RWPE2 (cell line): ENCODE results near the gene HOXD9.
A peak's percentile ranks its signal among the peaks of the same experiment; 100 is the strongest.

ENCODE experiments used
- ATAC-seq: fragments of 200-7000 bp; cut with Tn5 transposase; 3 replicates; pipeline ENCODE4 v1.9.1; 2021; ENCODE audit warnings: low read depth
- DNase-seq: peaks from one replicate; pipeline ENCODE4 v3.0.0-alpha.2; 2020; ENCODE audit warnings: low spot score
- H3K27ac ChIP-seq: fragments of 450-650 bp; 2 replicates; pipeline ENCODE4 v1.5.1; 2017; ENCODE audit warnings: mild to moderate bottlenecking; ENCODE audit not compliant: poor library complexity, severe bottlenecking
- H3K27me3 ChIP-seq: fragments of 250-450 bp; sonication (Bioruptor Pico); 2 replicates; pipeline ENCODE4 v1.5.1; 2021; ENCODE audit warnings: mild to moderate bottlenecking, moderate library complexity; ENCODE audit not compliant: insufficient read depth, poor library complexity, severe bottlenecking
- H3K36me3 ChIP-seq: fragments of 250-450 bp; sonication (Bioruptor Pico); 2 replicates; pipeline ENCODE4 v1.5.1; 2020; ENCODE audit warnings: low read depth, mild to moderate bottlenecking, moderate library complexity
- H3K4me1 ChIP-seq: fragments of 250-450 bp; sonication (Bioruptor Pico); 2 replicates; pipeline ENCODE4 v1.5.1; 2021; ENCODE audit warnings: mild to moderate bottlenecking, moderate library complexity; ENCODE audit not compliant: insufficient read depth, poor library complexity, severe bottlenecking
- H3K4me3 ChIP-seq: fragments of 250-450 bp; sonication (Bioruptor Pico); 2 replicates; pipeline ENCODE4 v1.5.1; 2021; ENCODE audit warnings: mild to moderate bottlenecking, moderate library complexity; ENCODE audit not compliant: severe bottlenecking
- H3K9me3 ChIP-seq: fragments of 250-450 bp; sonication (Bioruptor Pico); 2 replicates; pipeline ENCODE4 v1.5.1; 2021; ENCODE audit warnings: mild to moderate bottlenecking, moderate library complexity; ENCODE audit not compliant: severe bottlenecking
- TF ChIP-seq, protein P1 (sequence below): fragments of 450-650 bp; IDR thresholded peaks from one replicate; pipeline ENCODE4 v1.5.1; 2017; ENCODE audit warnings: mild to moderate bottlenecking, moderate library complexity; ENCODE audit not compliant: poor library complexity, severe bottlenecking

Gene HOXD9

DNA sequence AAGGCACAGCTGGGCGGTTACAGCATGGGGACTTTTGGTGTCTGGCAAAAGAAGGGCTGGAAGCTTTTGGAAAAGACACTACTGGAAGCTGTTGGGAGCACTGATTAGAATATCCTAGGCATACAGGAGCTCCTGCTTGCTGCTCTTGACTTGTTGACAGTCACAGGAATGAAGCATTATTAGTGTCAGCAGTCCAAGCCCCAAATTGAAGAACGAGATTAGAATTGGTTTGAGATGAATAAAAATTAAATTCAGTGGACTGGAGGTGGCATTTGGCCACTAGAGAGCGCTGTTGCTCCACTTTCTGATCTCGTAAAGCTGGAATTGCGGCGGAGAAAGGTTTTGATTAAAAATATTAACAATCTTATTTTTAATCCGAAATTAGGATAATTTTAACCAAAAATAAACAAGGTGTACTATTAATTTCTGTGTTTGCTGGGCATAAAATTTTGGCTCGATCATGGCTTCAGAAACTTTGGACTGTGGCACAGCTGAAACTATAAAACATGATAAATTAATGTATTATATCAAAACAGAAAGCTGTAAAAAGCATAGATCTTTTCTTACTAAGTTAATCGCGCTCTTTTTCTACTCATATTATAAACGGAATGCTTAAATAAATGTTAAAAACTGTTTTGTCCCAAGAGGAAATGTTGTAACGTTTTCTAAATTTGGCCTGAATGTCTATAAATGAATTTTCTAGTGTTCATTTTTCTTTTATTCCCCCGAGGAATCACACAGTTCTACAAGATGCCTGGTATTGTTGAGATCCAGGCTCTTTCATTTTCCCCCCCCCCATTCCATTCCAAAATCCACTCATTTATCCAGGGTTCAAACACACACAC lies 4.6 kb downstream of the HOXD9 start:
- peak; percentile 13; the same call in 1 of the 3 replicates for ATAC-seq
- no peak for DNase-seq

DNA sequence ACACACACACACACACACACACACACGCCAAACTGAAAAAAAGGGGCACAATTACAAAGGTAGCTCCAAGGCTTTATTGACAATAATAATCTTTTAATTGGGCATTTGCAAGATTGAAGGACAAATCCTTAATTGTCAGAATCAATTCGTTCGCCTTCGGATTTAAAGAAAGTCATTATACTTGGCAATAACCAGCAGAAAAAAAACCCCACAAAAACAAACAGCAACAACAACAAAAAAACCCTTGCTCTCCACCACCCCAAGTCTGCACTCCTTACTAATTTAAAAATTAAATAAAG lies 5.2 kb downstream of the HOXD9 start:
- ATAC-seq: no peak
- Histone ChIP-seq H3K27ac (no peak overlapping the region), H3K36me3 (peaks cover 8% of the 10 kb centered on the region), H3K27me3 (no peaks in the 10 kb centered on the region), H3K4me3 (no peak overlapping the region), H3K4me1 (peaks cover 5% of the 10 kb centered on the region), H3K9me3 (no peaks in the 10 kb centered on the region)
- TF ChIP-seq, protein P1, sequence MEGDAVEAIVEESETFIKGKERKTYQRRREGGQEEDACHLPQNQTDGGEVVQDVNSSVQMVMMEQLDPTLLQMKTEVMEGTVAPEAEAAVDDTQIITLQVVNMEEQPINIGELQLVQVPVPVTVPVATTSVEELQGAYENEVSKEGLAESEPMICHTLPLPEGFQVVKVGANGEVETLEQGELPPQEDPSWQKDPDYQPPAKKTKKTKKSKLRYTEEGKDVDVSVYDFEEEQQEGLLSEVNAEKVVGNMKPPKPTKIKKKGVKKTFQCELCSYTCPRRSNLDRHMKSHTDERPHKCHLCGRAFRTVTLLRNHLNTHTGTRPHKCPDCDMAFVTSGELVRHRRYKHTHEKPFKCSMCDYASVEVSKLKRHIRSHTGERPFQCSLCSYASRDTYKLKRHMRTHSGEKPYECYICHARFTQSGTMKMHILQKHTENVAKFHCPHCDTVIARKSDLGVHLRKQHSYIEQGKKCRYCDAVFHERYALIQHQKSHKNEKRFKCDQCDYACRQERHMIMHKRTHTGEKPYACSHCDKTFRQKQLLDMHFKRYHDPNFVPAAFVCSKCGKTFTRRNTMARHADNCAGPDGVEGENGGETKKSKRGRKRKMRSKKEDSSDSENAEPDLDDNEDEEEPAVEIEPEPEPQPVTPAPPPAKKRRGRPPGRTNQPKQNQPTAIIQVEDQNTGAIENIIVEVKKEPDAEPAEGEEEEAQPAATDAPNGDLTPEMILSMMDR: no peak
- no peak for DNase-seq

More for the DNA sequence above, 4.6 kb downstream of the HOXD9 start:
- no peaks in the 10 kb centered on the region for H3K27me3 ChIP-seq
- no peak overlapping the region for H3K4me3 ChIP-seq
- H3K27ac ChIP-seq: no peak overlapping the region
- no peaks in the 10 kb centered on the region for H3K9me3 ChIP-seq
- H3K36me3 ChIP-seq: peaks cover 8% of the 10 kb centered on the region
- TF ChIP-seq, protein P1: peak; percentile 94
- peaks cover 5% of the 10 kb centered on the region for H3K4me1 ChIP-seq

DNA sequence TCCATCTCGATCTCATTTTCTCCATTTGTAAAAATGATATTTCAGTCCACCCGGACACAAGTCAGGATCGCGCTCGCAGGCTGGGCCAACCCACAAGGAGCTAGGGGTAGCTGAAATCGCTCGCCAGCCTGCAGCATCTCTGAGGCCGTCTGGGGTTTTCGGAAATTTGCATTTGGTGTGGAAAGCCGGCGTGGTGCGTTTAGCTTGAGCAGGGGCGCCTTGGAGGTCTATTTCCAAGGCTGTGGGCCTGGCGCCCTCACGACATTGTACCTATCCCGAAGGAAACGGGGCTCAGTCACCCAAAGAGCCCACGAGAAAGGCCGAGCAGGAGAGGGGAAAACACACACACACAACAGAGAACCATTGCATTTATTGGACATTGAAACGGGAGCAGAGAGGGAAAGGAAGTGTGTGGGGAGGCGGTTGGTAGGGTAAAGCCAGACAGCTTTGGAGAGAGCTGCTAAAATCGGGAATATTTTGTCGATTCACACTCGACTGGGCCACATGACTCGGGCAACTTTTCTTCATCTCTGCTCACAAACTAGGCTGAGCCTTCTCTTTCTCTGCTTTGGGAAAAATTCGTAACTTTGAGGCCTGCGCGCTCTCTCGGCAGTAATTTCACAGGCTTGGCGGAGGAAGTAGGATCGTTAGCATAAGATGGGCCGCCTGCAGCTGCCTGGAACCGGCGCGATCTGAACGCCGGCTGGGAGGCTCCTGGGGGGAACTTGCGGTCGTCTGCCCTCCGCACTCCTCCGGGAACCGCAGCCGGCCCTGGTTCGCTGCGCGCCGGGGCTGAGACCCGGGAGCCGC lies 5.9 kb downstream of the HOXD9 start:
- Histone ChIP-seq H3K27ac (no peak overlapping the region), H3K27me3 (no peaks in the 10 kb centered on the region), H3K4me3 (no peak overlapping the region), H3K9me3 (no peaks in the 10 kb centered on the region), H3K4me1 (peaks cover 5% of the 10 kb centered on the region), H3K36me3 (peaks cover 6% of the 10 kb centered on the region)
- ATAC-seq (no peak), DNase-seq (no peak)
- TF ChIP-seq, protein P1: no peak

DNA sequence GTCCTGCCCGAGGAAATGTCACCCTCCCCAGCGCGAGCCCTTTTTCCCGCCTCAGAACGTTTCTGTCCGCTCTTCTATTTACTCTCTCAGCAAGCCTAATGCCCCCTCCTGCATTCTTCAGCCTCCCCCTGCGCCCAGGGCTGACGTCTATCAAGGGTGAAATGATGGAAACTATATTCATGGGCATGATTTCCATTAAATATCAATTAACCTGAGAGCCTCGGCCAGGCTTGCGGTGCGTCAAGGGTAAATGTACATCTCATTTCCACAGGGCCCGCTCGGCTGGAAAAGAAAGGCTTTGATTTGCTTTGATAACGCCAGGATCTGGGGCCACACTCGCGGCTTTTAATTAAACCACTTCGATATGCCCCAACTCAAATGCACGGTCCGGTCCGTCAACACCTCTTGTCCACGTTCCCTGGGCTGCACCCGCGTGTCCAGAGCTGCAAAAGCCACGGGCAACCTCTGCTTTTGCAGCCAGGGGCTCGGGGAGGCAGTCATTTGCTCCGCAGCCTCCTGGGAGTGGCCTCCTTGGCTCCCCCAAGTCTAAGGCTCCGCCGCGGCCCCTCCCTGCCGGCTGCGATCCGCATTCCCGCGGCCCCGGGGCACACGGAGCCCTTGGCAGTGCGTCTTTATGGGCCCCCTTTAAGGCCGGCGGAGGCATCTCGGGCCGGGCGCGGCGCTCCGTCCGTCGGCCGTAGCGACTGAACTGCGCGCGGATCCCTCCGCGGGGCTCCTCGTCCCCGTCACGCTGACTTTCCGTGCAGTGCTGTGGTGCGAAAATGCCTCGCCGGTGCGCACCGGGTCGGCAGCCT lies 6.7 kb downstream of the HOXD9 start, which contains the start of gene HOXD8:
HOXD8 (plus strand) TSS at position 724 of the 815 bp plus-strand sequence. CDS start 662 bp downstream, outside the sequence.
- peak within 1 kb of the TSS; percentile 65 for H3K27ac ChIP-seq

More for the DNA sequence above, 6.7 kb downstream of the HOXD9 start, which contains the start of gene HOXD8:
- H3K36me3 ChIP-seq: no peaks in the 10 kb centered on the region
- H3K4me1 ChIP-seq: peaks cover 5% of the 10 kb centered on the region
- DNase-seq (no peak), ATAC-seq (peak; percentile 45)
- H3K27me3 ChIP-seq: no peaks in the 10 kb centered on the region
- TF ChIP-seq, protein P1: no peak
- peak within 1 kb of the TSS; percentile 96 for H3K4me3 ChIP-seq
- no peaks in the 10 kb centered on the region for H3K9me3 ChIP-seq
